ENCODE data around the gene PLCL1.

DNA sequence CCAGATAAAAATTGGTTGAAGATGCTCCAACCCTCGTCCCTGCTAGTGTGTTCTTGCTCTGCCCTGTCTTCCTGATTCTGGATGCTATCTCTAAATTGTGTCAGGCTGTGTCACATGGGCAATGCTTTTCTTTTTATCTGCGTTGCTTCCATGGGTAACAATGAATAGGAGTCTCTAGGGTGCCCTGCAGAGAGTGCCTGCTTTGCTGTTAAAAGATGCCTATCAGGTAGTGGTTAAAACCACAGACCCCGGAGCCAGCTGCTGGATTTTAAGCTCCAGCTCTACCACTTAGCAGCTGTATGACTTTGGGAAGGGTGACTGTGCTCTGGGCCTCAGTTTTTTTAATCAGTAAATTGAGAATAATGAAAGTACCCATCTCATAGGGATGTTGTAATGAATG, 340.3 kb downstream of the PLCL1 start:
- no peak for TF ChIP-seq ESRRA (CRISPR knock-in tag; IDR thresholded peaks at IDR 0.05; ENCODE audit: borderline replicate concordance)
- TF ChIP-seq ZNF671 (CRISPR knock-in tag; IDR thresholded peaks at IDR 0.05): no peak
- no peak for TF ChIP-seq NR1H2 (CRISPR knock-in tag; IDR thresholded peaks at IDR 0.05)
- TF ChIP-seq NR2C2 (CRISPR knock-in tag; IDR thresholded peaks at IDR 0.05): no peak
- no peak for TF ChIP-seq GTF2I (CRISPR knock-in tag; conservative IDR thresholded peaks at IDR 0.05)
- TF ChIP-seq ZBTB21 (CRISPR knock-in tag; IDR thresholded peaks at IDR 0.05; ENCODE audit: borderline replicate concordance): no peak
- no peak for TF ChIP-seq ZNF138 (CRISPR knock-in tag; conservative IDR thresholded peaks at IDR 0.05)
- no peak for TF ChIP-seq ZSCAN18 (CRISPR knock-in tag; IDR thresholded peaks at IDR 0.05)
- TF ChIP-seq ZBTB43 (CRISPR knock-in tag; IDR thresholded peaks at IDR 0.05): no peak
- TF ChIP-seq FOXJ3 (CRISPR knock-in tag; IDR thresholded peaks at IDR 0.05; ENCODE audit: borderline replicate concordance): no peak

All from WTC11 (cell line).